H1 (cell line): Measurements from ENCODE around the gene IL6R. TPM values are rescaled to one million over a fixed set of nuclear protein-coding genes. Genes with fewer than 3 reads are reported as not detected.

Source experiments
- CTCF ChIA-PET: fragments of 300-600 bp; sonication (Branson Sonifier 250); formaldehyde crosslinking; loops from one replicate; lab custom pipeline; 2021; ENCODE audit not compliant: partially characterized antibody; lab: Charles Lee
- POLR2A ChIA-PET: fragments of 300-600 bp; sonication (Branson Sonifier 250); formaldehyde crosslinking; loops from one replicate; lab custom pipeline; 2021; ENCODE audit warnings: inconsistent platforms; ENCODE audit not compliant: partially characterized antibody; lab: Charles Lee
- DNase-seq, 2 experiments: peaks; one replicate each; pipeline versions ENCODE4 v3.0.0 to v3.0.0-alpha.2; 2010 to 2022; ENCODE audit warnings: low spot score in 2 of 2, low read depth in 1 of 2, mixed read lengths in 1 of 2
- FAIRE-seq: peaks from 2 replicates; lab custom pipeline; 2011; peaks lifted over from hg19 to GRCh38; lab: Jason Lieb, UNC
- H2AFZ ChIP-seq: 2 replicates; pipeline ENCODE4 v1.8.1; 2012; ENCODE audit warnings: low read length, inconsistent platforms
- H2AK5ac ChIP-seq: 2 replicates; pipeline ENCODE4 v1.6.1; 2013; ENCODE audit warnings: low read depth, low read length
- H2BK120ac ChIP-seq: replicated peaks from 2 replicates; pipeline ENCODE3; 2013; ENCODE audit warnings: low read depth, low read length, inconsistent platforms
- H2BK12ac ChIP-seq: 2 replicates; pipeline ENCODE4 v1.6.1; 2013; ENCODE audit warnings: low read depth, low read length
- H2BK15ac ChIP-seq: 2 replicates; pipeline ENCODE4 v1.6.1; 2013; ENCODE audit warnings: low read length
- H2BK20ac ChIP-seq: 2 replicates; pipeline ENCODE4 v1.6.1; 2013; ENCODE audit warnings: low read length
- H2BK5ac ChIP-seq: 2 replicates; pipeline ENCODE4 v1.6.1; 2013; ENCODE audit warnings: low read depth, low read length
- H3K14ac ChIP-seq: 2 replicates; pipeline ENCODE4 v1.6.1; 2013; ENCODE audit warnings: inconsistent platforms; ENCODE audit not compliant: insufficient read length
- H3K18ac ChIP-seq: 2 replicates; pipeline ENCODE4 v1.6.1; 2013; ENCODE audit warnings: low read length; ENCODE audit errors: extremely low read depth
- H3K23ac ChIP-seq: 2 replicates; pipeline ENCODE4 v1.6.1; 2013; ENCODE audit warnings: inconsistent platforms; ENCODE audit not compliant: insufficient read length
- H3K23me2 ChIP-seq: 2 replicates; pipeline ENCODE4 v1.6.1; 2013; ENCODE audit warnings: low read depth, low read length
- H3K27ac ChIP-seq: 2 replicates; pipeline ENCODE4 v1.6.1; 2011; ENCODE audit warnings: low read depth, low read length, inconsistent platforms
- H3K27me3 ChIP-seq, 4 experiments: replicated peaks in 1 of 4; 1 replicate in 1 of 4; 2 replicates in 3 of 4; pipeline versions ENCODE4 v1.6.1 to v1.8.1; 2011 to 2013; ENCODE audit warnings: low read length in 3 of 4, mild to moderate bottlenecking in 3 of 4, inconsistent platforms in 2 of 4, mixed read lengths in 2 of 4, moderate library complexity in 1 of 4; ENCODE audit not compliant: control insufficient read depth in 3 of 4, insufficient read depth in 3 of 4; ENCODE audit errors: extremely low read depth in 1 of 4
- H3K36me3 ChIP-seq, 4 experiments: 2 replicates each; pipeline versions ENCODE4 v1.6.1 to v1.8.1; 2011 to 2013; ENCODE audit warnings: mild to moderate bottlenecking in 4 of 4, low read length in 3 of 4, moderate library complexity in 2 of 4, control low read depth in 1 of 4, inconsistent platforms in 1 of 4; ENCODE audit not compliant: insufficient read depth in 4 of 4, control insufficient read depth in 2 of 4
- H3K4ac ChIP-seq: replicated peaks from 2 replicates; pipeline ENCODE3; 2013; ENCODE audit warnings: low read length, low read depth, mixed read lengths, inconsistent platforms; ENCODE audit not compliant: insufficient read length
- H3K4me1 ChIP-seq, 4 experiments: replicated peaks in 1 of 4; 1 replicate in 1 of 4; 2 replicates in 3 of 4; pipeline versions ENCODE4 v1.6.1 to v1.8.1; 2011 to 2013; ENCODE audit warnings: low read length in 3 of 4, inconsistent platforms in 2 of 4, mixed read lengths in 1 of 4; ENCODE audit not compliant: insufficient read depth in 4 of 4, control insufficient read depth in 3 of 4
- H3K4me2 ChIP-seq, 2 experiments: 2 replicates each; pipeline versions ENCODE4 v1.6.1 to v1.8.1; 2011 to 2013; ENCODE audit warnings: low read depth in 2 of 2, low read length in 2 of 2, control low read depth in 1 of 2, inconsistent platforms in 1 of 2, mild to moderate bottlenecking in 1 of 2; ENCODE audit not compliant: insufficient read depth in 1 of 2
- H3K4me3 ChIP-seq, 4 experiments: fragments of 200-600, 300-600 bp in 1 of 4; sonication (generic), shearing (Covaris generic), sonication (Bioruptor Twin) in 1 of 4; 2 replicates each; pipeline versions ENCODE4 v1.5.1 to v1.8.1; 2011 to 2016; ENCODE audit warnings: low read length in 4 of 4, low read depth in 3 of 4, control low read depth in 2 of 4, inconsistent platforms in 2 of 4, mild to moderate bottlenecking in 2 of 4, mixed read lengths in 1 of 4, moderate library complexity in 1 of 4; ENCODE audit not compliant: insufficient read depth in 2 of 4; ENCODE audit errors: extremely low read depth in 1 of 4
- H3K56ac ChIP-seq: replicated peaks from 2 replicates; pipeline ENCODE3; 2013; ENCODE audit warnings: low read depth, mild to moderate bottlenecking, mixed read lengths, low read length, inconsistent platforms; ENCODE audit not compliant: insufficient read length
- H3K79me1 ChIP-seq: 2 replicates; pipeline ENCODE4 v1.6.1; 2013; ENCODE audit warnings: low read depth, low read length, control low read depth
- H3K79me2 ChIP-seq, 2 experiments: 2 replicates each; pipeline versions ENCODE4 v1.6.1 to v1.8.1; 2012 to 2013; ENCODE audit warnings: low read length in 2 of 2, mild to moderate bottlenecking in 2 of 2, inconsistent platforms in 1 of 2; ENCODE audit not compliant: insufficient read depth in 2 of 2, control insufficient read depth in 1 of 2
- H3K9ac ChIP-seq, 4 experiments: replicated peaks in 1 of 4; 1 replicate in 1 of 4; 2 replicates in 3 of 4; pipeline versions ENCODE4 v1.6.1 to v1.8.1; 2011 to 2013; ENCODE audit warnings: low read depth in 3 of 4, low read length in 3 of 4, control low read depth in 2 of 4, mild to moderate bottlenecking in 2 of 4, moderate library complexity in 2 of 4, inconsistent platforms in 1 of 4; ENCODE audit errors: extremely low read depth in 1 of 4
- H3K9me3 ChIP-seq, 2 experiments: 2 replicates each; pipeline versions ENCODE4 v1.6.1 to v1.8.1; 2012 to 2013; ENCODE audit warnings: mild to moderate bottlenecking in 2 of 2, moderate library complexity in 2 of 2, control low read depth in 1 of 2, inconsistent platforms in 1 of 2, low read depth in 1 of 2, low read length in 1 of 2, mixed read lengths in 1 of 2; ENCODE audit not compliant: insufficient read depth in 2 of 2
- H4K20me1 ChIP-seq, 2 experiments: replicated peaks in 1 of 2; 2 replicates each; pipeline versions ENCODE3 to v1.8.1; 2011 to 2013; ENCODE audit warnings: inconsistent platforms in 2 of 2, low read length in 2 of 2, mild to moderate bottlenecking in 1 of 2; ENCODE audit not compliant: insufficient read depth in 2 of 2, control insufficient read depth in 1 of 2
- H4K5ac ChIP-seq: 2 replicates; pipeline ENCODE4 v1.6.1; 2013; ENCODE audit warnings: low read length, low read depth, mixed read lengths, inconsistent platforms; ENCODE audit not compliant: insufficient read length
- H4K8ac ChIP-seq: 2 replicates; pipeline ENCODE4 v1.8.0; 2013; ENCODE audit warnings: mild to moderate bottlenecking, moderate library complexity, low read length, inconsistent platforms; ENCODE audit not compliant: insufficient read depth; ENCODE audit errors: extremely low read depth
- H4K91ac ChIP-seq: replicated peaks from 2 replicates; pipeline ENCODE3; 2013; ENCODE audit warnings: low read length, mixed read lengths, inconsistent platforms; ENCODE audit not compliant: insufficient read length
- ASH2L ChIP-seq: fragments of 200-600, 300-600 bp; sonication (generic); IDR thresholded peaks from one replicate; pipeline ENCODE4 v1.7.1; 2017; ENCODE audit warnings: low read length
- CHD2 ChIP-seq: IDR thresholded peaks from 2 replicates; pipeline ENCODE4 v1.6.1; 2012; ENCODE audit warnings: low read length, improper control_type of control experiment
- CTCF ChIP-seq, 3 experiments: IDR thresholded peaks; 1 replicate in 2 of 3; 2 replicates in 1 of 3; pipeline versions ENCODE4 v1.5.1 to v1.6.1; 2011; ENCODE audit warnings: low read length in 3 of 3, mild to moderate bottlenecking in 3 of 3, inconsistent platforms in 2 of 3, low read depth in 1 of 3, moderate library complexity in 1 of 3; ENCODE audit not compliant: insufficient read depth in 1 of 3; ENCODE audit errors: control extremely low read depth in 1 of 3
- EP300 ChIP-seq, 2 experiments: IDR thresholded peaks; 1 replicate in 1 of 2; 2 replicates in 1 of 2; pipeline ENCODE4 v1.6.1; 2011 to 2012; ENCODE audit warnings: low read depth in 2 of 2, low read length in 2 of 2, mild to moderate bottlenecking in 2 of 2, borderline replicate concordance in 1 of 2, inconsistent platforms in 1 of 2, moderate library complexity in 1 of 2
- GABPA ChIP-seq: IDR thresholded peaks from 2 replicates; pipeline ENCODE4 v1.6.1; 2011; ENCODE audit warnings: mild to moderate bottlenecking, low read length, moderate library complexity, borderline replicate concordance; ENCODE audit not compliant: insufficient read depth
- GTF2F1 ChIP-seq: IDR thresholded peaks from 2 replicates; pipeline ENCODE4 v1.6.1; 2012; ENCODE audit warnings: low read depth, low read length, improper control_type of control experiment, borderline replicate concordance
- HDAC2 ChIP-seq, 2 experiments: fragments of 300-600 bp in 1 of 2; sonication (generic) in 1 of 2; IDR thresholded peaks; 2 replicates each; pipeline ENCODE4 v1.6.1; 2011 to 2012; ENCODE audit warnings: low read depth in 2 of 2, low read length in 2 of 2, mild to moderate bottlenecking in 2 of 2, moderate library complexity in 2 of 2, borderline replicate concordance in 1 of 2, inconsistent platforms in 1 of 2
- KDM1A ChIP-seq: fragments of 200-600, 300-600 bp; sonication (generic); IDR thresholded peaks from 2 replicates; pipeline ENCODE4 v1.7.1; 2016; ENCODE audit warnings: mild to moderate bottlenecking, low read length, borderline replicate concordance
- SAP30 ChIP-seq: fragments of 300-600 bp; sonication (generic); IDR thresholded peaks from 2 replicates; pipeline ENCODE4 v1.7.1; 2012; ENCODE audit warnings: low read length, moderate library complexity, mild to moderate bottlenecking, inconsistent platforms; ENCODE audit not compliant: insufficient read depth, insufficient replicate concordance
- TAF7 ChIP-seq: optimal IDR thresholded peaks from 2 replicates; pipeline ENCODE3; 2011; ENCODE audit warnings: low read depth, mild to moderate bottlenecking, inconsistent platforms, low read length, moderate library complexity, borderline replicate concordance
- WGBS, 2 experiments: shearing (Covaris generic) in 1 of 2; methylation state at CpG; one replicate each; pipeline versions ENCODE4 v1.1.6 to v1.1.7; 2013 to 2015; ENCODE audit warnings: low lambda C conversion rate in 2 of 2, mixed read lengths in 2 of 2, inconsistent platforms in 1 of 2, low coverage in 1 of 2, missing lambda C conversion rate in 1 of 2; ENCODE audit not compliant: insufficient replicate concordance in 2 of 2, insufficient coverage in 1 of 2, insufficient read length in 1 of 2; ENCODE audit errors: extremely low coverage in 1 of 2, missing lambda C conversion rate in 1 of 2; 5-methylcytosine and 5-hydroxymethylcytosine counted together
- polyA plus RNA-seq, 7 experiments: library from polyadenylated mRNA; depleted of rRNA in 3 of 7; stranded (reverse) in 5 of 7; unstranded in 2 of 7; fragments of >200 nt in 5 of 7; fragments of 200-250 nt in 2 of 7; gene quantifications; 1 replicate in 5 of 7; 2 replicates in 1 of 7; 4 replicates in 1 of 7; pipeline versions ENCODE4 v1.2.1 to v1.2.3, GENCODE V29; 2011 to 2013; ENCODE audit warnings: missing spikeins in 2 of 7, mixed read lengths in 2 of 7
- total RNA-seq: library from RNA; stranded (reverse); fragmentation: NEBNext Ultra II Directional; extraction: Animal tissue kit (Norgen Biotek cat#: 25700); gene quantifications from 2 replicates; pipeline ENCODE4 v1.2.1, GENCODE V29; 2021

The IL6R gene
- total and polyA plus RNA-seq, 2 of the 8 experiments (the other 6 are each of a cell fraction or from before 2014, with no cell fraction given): 2.3 to 3.0 TPM

- H3K23ac ChIP-seq: no peak overlapping the region
- H3K18ac ChIP-seq: no peak overlapping the region
- no peak for TF ChIP-seq GABPA
- no peak for TF ChIP-seq CHD2
- no peak for TF ChIP-seq CTCF (IDR thresholded peaks at IDR 0.05; ENCODE audit: control extremely low read depth in 1 of 3, insufficient read depth in 1 of 3, low read depth in 1 of 3, low read length in 3 of 3)
- no peak for TF ChIP-seq TAF7
- TF ChIP-seq HDAC2 (IDR thresholded peaks at IDR 0.05; ENCODE audit: borderline replicate concordance in 1 of 2, low read depth in 2 of 2, low read length in 2 of 2): no peak
- TF ChIP-seq KDM1A: no peak
- TF ChIP-seq GTF2F1: no peak
- no peak for TF ChIP-seq EP300 (IDR thresholded peaks at IDR 0.05; ENCODE audit: borderline replicate concordance in 1 of 2, low read depth in 2 of 2, low read length in 2 of 2)
- no peak for TF ChIP-seq ASH2L
- TF ChIP-seq SAP30: no peak
- TF ChIP-seq, all 59 proteins: peak for 0
- no peak overlapping the region for H4K8ac ChIP-seq
- no peak overlapping the region for H2BK120ac ChIP-seq
- H3K14ac ChIP-seq: no peak overlapping the region
- H3K79me2 ChIP-seq: no peaks in the 10 kb centered on the region
- no peak overlapping the region for H3K27ac ChIP-seq
- DNase-seq: no peak
- no peak overlapping the region for H2BK5ac ChIP-seq
- no peak overlapping the region for H3K4me3 ChIP-seq
- ChIA-PET CTCF (interaction anchor here (0.9 to 3.5 kb wide), 4 partner anchors 14 to 161 kb away, joined by 3 to 25 read pairs (median 3); partner anchors contain the start of gene ATP8B2), POLR2A (no interaction called here)
- no peaks in the 10 kb centered on the region for H3K27me3 ChIP-seq
- H2AFZ ChIP-seq: no peak overlapping the region
- H2AK5ac ChIP-seq: no peak overlapping the region
- no peaks in the 10 kb centered on the region for H3K79me1 ChIP-seq
- no peak overlapping the region for H3K9ac ChIP-seq
- no peak overlapping the region for H4K91ac ChIP-seq
- H3K36me3 ChIP-seq: no peaks in the 10 kb centered on the region
- no peak overlapping the region for H2BK20ac ChIP-seq
- WGBS, 2 experiments: 89% methylated on average over 7 of the region's 7 CpGs; no CpG with 5 or more reads in 1 of the 2 experiments
- no peak overlapping the region for H3K56ac ChIP-seq
- no peaks in the 10 kb centered on the region for H4K20me1 ChIP-seq
- H2BK12ac ChIP-seq: no peak overlapping the region
- H2BK15ac ChIP-seq: no peak overlapping the region
- H4K5ac ChIP-seq: no peak overlapping the region
- FAIRE-seq: no peak
- no peak overlapping the region for H3K4ac ChIP-seq
- H3K9me3 ChIP-seq: no peaks in the 10 kb centered on the region
- H3K4me2 ChIP-seq: no peak overlapping the region
- no peaks in the 10 kb centered on the region for H3K4me1 ChIP-seq
- H3K23me2 ChIP-seq: no peaks in the 10 kb centered on the region
These were observed 80.9 kb downstream of the IL6R start for GRCh38 chr1:154485910-154486496.
